ENCODE data around the gene IKZF2.

DNA sequence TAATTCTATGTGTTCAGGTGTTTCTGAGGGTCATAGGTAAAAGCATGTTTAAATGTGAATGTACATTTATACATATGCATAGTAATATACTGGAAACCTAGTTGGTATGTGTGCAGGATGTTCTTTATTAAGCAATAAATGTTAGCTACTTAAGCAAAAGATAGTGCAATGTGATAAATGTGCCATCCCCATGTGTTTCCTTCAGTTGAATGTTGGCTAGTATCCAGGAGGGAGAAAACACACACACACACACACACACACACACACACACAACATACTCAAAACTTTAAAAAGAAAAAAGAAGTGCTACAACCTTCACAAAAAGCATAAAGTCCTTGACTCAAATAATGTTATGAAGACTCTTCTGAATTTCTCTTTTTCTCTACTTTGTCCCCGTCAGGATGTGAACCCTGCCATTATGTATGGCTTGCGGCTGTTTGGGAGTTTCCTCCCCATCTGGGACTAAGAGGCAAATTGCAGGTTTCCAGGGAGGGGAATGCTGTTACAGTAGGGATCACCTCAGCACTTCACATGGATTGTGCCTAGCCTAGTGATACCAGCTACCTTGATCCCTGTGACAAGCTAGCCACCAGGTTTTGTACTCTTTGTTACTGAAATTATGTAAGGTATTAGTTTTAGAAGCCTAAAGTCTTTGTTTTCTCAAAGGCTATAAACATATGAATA is 82.6 kb downstream of the IKZF2 start:
- TF ChIP-seq EZH2 (IDR thresholded peaks at IDR 0.05) = no peak
- TF ChIP-seq, protein P1, sequence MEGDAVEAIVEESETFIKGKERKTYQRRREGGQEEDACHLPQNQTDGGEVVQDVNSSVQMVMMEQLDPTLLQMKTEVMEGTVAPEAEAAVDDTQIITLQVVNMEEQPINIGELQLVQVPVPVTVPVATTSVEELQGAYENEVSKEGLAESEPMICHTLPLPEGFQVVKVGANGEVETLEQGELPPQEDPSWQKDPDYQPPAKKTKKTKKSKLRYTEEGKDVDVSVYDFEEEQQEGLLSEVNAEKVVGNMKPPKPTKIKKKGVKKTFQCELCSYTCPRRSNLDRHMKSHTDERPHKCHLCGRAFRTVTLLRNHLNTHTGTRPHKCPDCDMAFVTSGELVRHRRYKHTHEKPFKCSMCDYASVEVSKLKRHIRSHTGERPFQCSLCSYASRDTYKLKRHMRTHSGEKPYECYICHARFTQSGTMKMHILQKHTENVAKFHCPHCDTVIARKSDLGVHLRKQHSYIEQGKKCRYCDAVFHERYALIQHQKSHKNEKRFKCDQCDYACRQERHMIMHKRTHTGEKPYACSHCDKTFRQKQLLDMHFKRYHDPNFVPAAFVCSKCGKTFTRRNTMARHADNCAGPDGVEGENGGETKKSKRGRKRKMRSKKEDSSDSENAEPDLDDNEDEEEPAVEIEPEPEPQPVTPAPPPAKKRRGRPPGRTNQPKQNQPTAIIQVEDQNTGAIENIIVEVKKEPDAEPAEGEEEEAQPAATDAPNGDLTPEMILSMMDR (IDR thresholded peaks at IDR 0.05) = no peak

Data from neural progenitor cell (in vitro differentiated cells).